GM19397 (cell line): Measurements from ENCODE around the gene ATE1.
A peak's percentile ranks its signal among the peaks of the same experiment; 100 is the strongest.
"Not testable (repeated sequence)": the region's sequence is repeated elsewhere in the genome, so short reads cannot be mapped to it uniquely, and the experiment has no call there.

Experiments
- ATAC-seq: cut with Tn5 transposase; IDR thresholded peaks from one replicate; pipeline ENCODE4 v1.9.1; 2021; ENCODE audit warnings: mild to moderate bottlenecking, moderate library complexity; ENCODE audit not compliant: unreplicated experiment

The ATE1 gene

DNA sequence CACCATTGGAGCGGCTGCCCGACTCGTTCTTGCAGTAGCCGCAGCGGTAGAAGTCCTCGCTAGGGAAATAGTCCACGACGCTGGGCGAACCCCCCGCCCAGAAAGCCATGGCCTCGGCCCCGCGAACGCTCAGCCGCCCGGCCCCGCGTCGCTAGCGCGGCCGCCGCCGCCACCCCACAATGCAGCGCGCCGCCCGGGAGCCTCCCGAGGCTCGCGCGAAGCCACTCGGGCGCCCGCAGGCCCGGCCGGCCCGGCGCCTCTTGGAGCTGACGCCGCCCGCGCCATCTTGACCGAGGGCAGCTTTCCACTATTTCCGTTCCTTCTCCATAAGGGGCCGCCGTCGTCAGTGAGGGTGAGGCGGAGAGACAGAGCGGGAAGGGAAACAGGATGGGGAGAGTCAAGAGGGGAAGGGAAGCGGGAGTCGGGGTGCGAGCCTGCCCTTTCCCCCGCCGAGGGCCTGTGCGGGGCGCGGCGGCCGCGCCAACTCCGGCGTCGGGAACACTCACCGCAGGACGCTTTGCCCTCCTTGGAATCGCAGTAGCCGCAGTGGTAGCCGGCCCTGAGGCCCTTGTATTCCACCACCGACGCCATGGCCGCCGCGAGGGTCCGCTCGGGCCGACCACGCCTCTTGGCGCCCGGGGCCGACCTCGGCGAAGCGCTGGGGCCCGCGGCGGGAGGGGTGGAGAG lies at the start of gene ATE1:
Gene ATE1, minus strand, starts transcription at position 191 of the 687 bp plus-strand sequence. Its CDS starts 82 bp downstream, at position 109.
- ATAC-seq, result peak; percentile 76

DNA sequence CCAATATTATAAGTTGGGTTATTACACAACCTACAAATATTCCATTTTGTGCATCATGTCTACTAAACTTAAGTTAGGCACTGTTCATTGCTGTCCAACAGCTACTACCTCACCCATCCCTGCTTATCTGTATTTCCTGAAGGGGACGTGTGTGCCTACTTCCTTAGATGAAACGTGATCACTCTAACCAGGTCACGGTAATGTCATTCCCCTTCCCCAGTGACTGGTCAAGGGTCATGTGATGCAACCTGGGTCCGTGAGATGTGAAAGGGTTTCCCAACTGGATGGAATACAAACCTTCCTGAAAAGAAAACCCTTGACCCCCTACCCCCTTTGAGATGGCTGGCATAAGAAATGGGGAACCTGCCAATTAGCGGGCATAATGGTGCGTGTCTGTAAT lies 48.8 kb upstream of the ATE1 start:
- ATAC-seq, result no peak

DNA sequence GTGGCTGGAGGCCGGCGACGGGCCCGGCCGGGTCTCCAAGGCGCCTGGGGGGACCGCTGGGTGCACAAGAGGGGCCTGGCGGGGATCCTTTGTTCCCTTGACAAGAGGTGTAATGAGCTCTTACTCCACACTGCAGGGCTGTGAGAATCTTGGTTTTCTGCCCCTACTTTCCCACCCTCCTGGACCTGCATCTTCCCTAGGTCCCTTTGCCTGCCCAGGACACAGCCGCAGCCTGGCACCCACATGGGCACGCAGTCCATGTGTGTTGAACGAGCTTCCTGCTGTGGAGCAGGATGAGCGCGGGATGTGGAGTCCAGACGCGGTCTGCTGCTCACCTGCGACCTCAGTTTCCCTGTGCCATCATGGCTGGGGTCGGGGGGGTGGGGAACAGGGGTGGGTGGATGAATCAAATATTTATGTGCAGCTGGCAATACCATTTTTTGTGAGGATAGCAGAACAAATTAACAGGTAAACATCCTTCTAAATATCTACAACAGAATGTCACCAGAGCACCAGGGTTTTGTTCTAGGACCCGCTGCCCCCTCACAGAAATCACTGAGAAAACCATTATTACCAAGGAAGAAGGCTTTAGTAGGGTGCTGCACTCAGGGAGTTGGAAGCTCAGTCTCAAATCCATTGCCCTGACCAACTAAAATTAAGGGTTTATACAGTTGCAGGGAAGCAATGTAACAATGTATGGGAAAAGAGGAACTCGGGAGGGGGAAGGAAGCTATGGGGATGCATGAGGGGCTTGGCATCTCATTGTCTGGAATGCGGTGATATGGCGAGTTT lies 47.7 kb upstream of the ATE1 start:
- ATAC-seq, result no peak

GRCh38 chr10:121974535-121975294 lies 46.9 kb upstream of the ATE1 start, which contains the start of gene NSMCE4A:
Gene NSMCE4A, minus strand, starts transcription at chr10:121975217. Its CDS starts 52 bp downstream, at chr10:121975165.
- peak; percentile 83 for ATAC-seq

- no peak for ATAC-seq
These were observed 46.2 kb upstream of the ATE1 start for GRCh38 chr10:121974019-121974534.

DNA sequence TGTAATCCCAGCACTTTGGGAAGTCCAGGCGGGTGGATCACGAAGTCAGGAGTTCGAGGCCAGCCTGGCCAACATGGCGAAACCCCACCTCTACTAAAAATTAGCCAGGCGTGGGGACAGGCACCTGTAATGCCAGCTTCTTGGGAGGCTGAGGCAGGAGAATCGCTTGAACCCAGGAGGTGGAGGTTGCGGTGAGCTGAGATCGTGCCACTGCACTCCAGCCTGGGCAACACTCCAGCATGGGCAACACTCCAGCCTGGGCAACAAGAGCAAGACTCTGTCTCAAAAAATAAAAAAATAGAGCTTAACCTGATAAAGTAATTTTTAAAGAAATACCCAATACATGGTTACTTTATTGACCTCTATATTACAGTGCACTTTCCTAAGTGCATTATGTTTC lies 41.3 kb upstream of the ATE1 start:
- ATAC-seq, result not testable (repeated sequence)

- ATAC-seq, result no peak
These were observed 38.2 kb upstream of the ATE1 start for GRCh38 chr10:121965996-121966395.

GRCh38 chr10:121961456-121961855 lies 33.6 kb upstream of the ATE1 start:
- no peak for ATAC-seq

DNA sequence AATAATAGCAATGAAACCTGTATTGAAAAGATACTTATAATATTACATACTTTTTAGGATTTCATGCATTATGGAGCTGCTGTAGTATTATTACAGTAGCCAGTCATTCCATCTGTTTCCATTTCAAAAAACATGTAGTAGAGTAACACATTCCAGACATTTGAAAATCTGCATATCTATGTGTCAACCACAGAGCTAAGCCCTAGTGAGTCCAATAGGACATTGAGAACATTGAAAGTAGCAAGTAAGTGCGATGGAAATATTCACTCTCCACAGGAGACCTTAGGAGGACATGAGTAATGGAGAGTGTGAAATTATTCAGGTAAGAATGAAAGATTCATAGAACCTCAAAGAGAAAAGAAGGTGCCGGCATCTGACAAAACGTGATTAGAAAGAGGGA lies 31.8 kb upstream of the ATE1 start:
- ATAC-seq, result no peak

DNA sequence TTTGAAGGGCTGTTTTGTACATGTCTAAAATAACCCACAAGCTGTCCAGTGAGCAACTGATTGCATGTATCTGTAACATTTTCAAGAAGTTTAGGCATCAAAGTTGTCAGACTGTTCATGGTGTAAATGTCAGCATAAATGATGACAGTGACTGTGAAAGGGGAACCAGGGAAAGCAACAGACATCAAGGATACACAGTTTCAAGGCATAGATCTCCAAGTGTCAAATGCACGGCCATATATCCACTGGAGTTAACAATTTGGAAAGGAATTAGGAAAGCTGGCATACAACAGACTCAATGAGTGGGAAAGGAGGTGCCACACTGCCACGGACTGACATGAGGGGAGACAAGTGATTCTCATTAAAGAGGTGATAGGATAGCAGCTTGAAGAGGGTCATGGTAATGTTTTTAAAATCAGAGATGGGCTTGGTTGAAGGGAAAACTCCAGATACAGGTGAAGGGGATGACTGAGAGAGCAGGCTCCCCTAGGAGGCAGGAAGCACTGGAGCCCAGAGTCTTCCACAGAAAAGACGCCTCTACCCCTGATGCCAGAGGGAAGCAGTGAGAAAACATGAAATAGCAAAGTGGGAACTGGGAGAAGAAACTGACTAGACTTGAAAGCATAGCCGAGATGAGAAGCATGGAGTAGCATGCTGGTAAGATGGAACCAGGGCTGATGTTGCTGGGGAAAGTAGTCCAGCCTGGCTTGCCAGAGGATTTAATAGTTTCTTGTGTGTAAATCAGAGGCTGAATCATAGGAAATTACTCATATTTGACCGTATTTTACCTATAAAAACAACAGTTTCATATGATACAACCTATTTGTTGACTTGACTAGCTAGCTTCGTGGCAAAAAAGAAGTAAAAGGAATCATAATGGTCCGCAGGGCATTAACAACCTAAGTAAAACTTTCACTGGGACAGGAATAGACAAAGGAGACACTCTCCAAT lies 28.6 kb upstream of the ATE1 start:
- no peak for ATAC-seq

DNA sequence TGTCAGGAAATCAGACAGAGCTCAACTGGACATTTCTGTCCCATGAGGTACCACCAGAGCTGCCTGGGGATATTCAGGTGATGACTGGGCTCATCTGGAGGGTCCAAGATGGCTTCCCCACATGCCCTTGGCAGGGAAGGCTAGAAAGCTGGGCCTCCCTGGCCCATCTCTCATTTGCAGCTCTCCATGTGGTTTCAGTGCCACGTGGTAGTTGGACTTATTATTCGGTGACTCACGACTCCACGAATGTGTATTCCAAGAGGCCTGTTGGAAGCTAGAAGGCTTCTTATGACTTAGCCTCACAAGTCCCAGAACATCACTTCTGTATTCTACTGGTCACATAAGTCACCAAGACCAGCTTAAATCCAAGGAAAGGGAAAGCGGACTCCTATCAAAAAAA lies 24.4 kb upstream of the ATE1 start:
- ATAC-seq, result no peak

- no peak for ATAC-seq
These were observed 21.6 kb upstream of the ATE1 start for GRCh38 chr10:121949451-121949850.

GRCh38 chr10:121949049-121949448 lies 21.2 kb upstream of the ATE1 start:
- ATAC-seq, result no peak

DNA sequence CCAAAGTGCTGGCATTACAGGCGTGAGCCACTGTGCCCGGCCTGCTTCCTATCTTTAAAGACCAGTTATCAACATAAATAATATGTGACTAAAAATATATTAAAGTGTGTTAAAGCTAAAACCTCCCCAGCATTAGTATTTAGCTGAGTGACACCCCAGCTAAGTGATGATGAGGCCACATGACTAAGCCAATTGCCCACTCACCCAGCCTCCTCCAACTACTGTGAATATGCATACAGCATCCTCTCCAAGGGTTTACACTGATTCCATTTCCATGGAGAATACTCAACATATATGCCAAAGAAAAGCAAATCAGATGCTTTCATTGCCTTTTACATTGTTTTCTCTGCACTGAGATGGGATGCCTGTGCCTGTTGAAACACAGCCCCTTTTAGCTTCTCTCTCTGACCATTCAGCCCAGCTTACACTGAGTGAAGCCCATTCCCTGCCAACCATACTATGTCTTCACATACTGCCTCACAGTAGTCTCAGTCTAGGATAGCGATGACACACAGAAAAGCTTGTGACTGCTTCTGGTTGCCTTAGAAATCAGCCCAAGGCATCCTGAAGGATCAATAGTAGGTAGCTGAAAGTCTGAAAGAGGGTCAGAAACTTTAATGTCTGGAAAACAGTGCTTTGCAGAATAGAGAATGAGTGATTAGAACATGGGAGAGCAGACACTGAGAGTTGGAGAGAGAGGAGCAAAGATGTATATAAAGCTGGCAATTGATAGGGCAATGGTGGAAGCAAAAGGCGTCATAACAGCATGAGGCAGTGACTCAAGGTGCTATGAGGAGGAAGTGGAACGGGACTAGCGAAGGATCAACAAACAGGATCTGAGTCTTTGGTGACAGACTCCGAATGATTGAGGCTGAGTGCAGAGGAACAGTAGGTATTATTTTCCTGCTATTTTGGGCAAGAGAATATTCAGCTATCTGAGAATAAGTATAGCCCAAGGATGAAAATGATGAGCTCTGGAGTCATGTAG lies 19.8 kb upstream of the ATE1 start:
- ATAC-seq, result no peak

DNA sequence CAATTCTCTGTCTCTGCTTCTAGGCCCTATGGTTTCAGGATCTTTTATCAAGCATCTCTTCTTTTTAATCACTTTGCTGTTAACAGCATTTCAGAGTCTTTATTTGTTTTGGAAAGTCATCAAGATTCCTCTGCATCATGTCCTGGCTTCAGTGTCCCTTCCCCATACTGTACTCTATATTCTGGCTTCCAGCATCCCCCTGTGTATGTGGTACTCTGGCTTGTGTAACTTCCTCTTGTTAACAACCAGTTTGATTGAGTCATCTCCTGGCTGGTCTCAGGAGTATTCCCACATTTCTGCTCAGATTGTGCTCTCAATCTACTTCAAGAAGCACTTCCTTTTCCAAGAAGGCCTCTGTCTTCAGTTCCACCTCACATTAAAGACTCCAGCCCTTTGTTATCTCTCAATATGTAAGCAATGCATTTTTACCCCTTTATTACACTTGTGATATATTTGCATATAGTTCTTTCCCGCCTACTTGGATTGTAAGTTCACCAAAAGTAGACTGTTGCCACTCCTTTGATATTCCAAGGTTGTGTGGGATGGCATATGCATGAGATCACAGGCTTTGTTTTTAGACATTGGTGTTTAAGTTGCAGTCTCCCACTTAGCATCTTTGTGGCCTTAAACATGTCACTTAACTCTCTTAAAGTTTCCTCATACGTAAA lies 15.1 kb upstream of the ATE1 start:
- ATAC-seq, result no peak

GRCh38 chr10:121941532-121941931 lies 13.7 kb upstream of the ATE1 start:
- no peak for ATAC-seq

DNA sequence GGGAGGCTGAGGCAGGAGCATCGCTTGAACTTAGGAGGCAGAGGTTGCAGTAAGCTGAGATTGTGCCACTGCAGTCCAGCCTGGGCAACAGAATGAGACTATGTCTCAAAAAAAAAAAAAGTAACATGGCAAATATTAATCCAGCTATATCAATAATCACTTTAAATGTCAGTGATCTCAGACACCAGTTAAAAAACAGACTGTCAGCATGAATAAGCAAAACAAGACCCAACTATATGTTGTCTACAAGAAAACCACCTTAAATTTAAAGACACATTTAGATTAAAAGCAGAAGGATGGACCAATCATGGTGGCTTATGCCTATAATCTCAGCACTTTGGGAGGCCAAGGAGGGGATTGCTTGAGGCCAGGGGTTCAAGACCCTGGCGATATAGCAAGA lies 8.5 kb upstream of the ATE1 start:
- ATAC-seq, result no peak

- ATAC-seq, result no peak
These were observed 7.9 kb upstream of the ATE1 start for GRCh38 chr10:121935702-121936101.
